GM18511 (cell line): ENCODE data around the gene SMG7.
A peak's percentile ranks its signal among the peaks of the same experiment; 100 is the strongest.

ENCODE experiments used
- ATAC-seq: cut with Tn5 transposase; IDR thresholded peaks from one replicate; pipeline ENCODE4 v1.9.1; 2021; ENCODE audit warnings: mild to moderate bottlenecking, moderate library complexity; ENCODE audit not compliant: unreplicated experiment

SMG7 gene

DNA sequence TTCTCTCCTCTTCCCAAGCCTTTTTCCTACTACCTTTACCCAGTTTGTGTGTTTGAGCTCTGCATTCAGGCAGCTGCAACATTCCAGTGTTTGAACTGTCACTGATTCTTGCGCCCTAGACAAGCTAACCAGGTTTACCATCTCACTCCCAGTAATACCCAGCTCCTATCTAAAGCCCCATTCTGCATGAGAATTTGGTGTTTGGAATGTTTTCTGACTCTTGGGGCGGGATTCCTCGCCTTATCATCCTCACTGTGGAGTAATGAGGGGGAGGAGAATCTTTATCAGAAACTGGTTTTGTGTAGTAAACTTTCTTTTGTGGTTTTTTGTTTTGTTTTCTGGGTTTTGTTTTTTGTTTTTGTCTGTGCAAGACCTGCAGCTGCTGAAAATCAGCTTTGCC, 81.5 kb downstream of the SMG7 start:
- no peak for ATAC-seq

DNA sequence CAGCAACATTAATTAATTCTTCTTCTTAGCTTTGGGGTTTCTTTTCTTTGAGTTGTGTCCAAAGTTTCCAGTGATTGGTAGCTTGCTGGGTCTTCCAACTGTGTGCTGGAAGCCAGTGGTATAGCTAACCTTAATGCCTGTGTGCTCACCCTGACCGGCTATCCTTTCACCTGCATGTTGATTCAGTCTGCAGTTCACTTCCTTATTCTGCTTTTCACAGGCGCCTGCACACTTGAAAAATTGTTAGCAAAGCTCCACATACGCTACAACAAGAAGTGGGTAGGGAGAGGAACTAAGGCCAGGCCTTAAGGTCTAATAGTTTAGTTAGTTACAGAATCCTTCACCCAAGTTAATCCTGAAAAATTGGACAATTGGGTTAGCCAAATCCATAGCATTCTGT, 82.3 kb downstream of the SMG7 start:
- no peak for ATAC-seq

DNA sequence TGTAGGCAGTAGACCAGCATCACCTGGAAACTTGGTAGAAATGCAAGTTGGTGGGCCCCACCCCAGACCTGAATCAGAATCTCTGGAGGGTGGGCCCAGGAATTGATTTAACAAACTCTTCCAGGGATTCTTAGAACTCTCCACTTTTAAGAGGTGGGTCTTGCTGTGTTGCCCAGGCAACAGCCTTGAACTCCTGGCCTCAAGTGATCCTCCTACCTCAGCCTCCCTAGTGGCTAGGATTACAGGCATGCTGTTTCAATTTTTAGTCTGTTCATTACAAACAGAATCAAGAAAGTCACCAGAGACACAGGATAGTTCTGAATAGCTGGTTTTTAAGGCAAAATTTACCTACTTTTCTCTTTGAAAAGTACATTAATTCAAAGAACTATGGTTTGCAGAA, 86.8 kb downstream of the SMG7 start:
- no peak for ATAC-seq

DNA sequence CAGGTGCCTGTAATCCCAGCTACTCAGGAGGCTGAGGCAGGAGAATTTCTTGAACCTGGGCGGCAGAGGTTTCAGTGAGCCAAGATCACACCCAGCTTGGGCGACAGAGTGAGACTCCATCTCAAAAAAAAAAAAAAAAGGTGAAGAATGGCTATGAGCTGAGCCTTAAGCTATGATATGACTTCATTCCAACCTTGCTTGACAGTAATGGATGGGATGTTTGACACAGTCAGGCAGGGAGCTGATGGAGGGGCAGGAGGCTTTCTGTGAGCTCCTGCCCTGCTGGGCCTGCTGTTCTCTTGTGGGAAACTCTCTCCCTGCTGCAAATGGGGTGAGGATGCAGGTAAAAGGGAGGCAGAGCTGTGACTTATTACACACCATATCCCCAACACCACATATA, 90.4 kb downstream of the SMG7 start:
- no peak for ATAC-seq

DNA sequence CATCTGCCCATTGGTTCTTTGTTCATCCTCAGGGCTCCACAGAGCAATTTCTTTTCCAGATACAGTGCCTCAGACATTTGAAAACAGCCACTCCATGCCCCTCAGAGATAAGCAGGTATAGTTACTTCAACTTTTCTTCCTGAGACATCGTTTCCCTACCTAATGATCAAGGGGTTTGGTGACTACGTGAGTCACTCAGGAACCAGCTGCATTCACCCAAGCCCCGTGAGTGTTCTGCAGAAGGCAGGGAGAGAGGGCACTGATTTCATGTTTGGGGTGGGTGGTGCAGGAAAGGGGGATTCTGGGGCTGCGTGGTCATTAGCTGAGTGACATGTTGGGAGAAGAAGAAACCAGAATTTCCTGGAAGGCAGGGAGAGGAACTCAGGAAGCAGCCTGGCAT, 93.0 kb downstream of the SMG7 start:
- ATAC-seq = no peak

DNA sequence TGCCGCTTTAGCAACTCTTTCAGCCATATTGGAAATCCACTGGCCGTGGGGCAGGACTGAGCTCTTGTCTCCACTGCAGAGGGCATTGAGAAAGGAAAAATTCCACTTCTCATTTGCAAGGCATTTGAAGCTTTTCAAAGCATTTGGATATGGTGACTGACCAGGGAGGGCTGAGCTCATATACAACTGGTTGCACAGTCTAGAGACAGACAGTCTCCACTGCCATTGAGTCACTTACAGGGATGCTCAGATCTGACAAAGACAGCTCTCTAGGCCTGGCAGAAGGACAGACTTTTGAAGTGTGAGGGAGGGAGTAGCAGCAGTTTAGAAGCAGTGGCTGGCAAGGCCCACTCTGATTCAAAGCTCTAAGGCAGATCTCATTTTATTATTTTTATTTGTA, 93.7 kb downstream of the SMG7 start:
- no peak for ATAC-seq

DNA sequence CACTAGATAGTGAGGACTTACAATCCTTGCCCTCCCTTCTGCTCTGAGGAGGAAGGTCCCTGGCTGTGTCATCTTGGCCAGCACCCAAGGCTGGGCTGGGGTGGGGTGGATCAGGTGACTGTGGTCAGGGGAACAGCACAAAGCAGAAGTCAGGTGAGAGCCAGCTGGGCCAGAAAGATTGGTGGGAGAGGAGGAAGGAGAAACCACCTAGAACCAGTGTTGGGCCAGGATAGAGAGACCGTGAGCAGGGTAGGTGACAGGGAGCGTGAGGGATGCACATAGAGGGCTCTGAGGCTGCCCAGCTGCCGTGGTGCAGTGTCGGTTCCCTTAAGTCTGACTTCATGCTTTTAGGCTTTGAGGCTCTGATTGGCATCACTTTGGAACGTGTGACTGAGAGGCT, 95.3 kb downstream of the SMG7 start:
- ATAC-seq = peak; percentile 86

DNA sequence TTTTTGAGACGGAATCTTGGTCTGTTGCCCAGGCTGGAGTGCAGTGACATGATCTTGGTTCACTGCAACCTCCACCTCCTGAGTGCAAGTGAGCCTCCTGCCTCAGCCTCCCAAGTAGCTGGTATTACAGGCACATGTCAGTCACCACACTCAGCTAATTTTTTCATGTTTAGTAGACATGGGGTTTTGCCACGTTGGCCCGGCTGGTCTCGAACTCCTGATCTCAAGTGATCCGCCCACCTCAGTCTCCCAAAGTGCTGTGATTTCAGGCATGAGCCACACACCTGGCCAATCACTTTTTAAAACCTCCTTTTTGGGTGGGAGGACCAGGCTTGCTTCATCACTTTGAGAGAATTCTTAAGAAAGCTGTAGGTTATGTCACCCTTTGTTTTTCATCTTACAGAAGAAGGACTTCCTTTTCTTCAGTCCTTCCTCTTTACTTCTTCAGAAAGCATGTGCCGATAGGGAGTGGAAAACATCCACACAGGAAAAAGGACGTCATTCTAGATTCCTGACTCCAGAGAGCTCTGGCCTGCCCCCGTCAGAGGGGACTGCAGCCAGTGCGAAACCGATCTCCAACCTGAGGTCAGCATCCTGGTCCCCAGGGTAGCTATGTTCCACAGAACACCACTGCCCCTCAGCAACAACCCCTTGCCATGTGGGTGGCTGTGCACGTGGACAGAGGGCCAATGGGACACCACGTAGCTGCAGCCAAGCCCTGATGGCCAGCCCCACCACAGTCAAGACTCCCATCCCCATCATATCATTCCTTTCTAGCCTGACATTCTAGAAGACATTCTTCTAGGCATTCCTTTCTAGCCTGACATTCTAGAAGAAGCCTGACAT, 96.1 kb downstream of the SMG7 start:
- ATAC-seq = no peak

DNA sequence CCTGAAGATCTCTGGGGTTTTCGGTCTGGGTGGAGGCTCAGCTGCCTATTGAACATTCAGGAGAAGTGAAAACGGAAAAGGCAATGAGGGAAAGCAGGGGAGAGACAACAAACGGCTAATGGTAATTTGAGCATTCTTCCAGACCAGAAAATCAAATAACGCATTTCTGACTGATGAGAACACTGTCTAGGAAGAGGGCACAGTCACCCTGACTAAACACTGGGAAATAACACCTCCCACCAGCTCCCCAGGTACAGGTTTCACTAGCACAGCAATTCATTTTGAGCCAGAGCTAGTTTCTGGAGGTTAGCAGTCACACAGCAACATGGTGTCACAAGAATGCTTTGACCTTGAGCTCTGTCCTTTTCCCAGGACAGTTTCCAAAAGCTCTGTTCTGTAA, 96.8 kb downstream of the SMG7 start:
- ATAC-seq = no peak

DNA sequence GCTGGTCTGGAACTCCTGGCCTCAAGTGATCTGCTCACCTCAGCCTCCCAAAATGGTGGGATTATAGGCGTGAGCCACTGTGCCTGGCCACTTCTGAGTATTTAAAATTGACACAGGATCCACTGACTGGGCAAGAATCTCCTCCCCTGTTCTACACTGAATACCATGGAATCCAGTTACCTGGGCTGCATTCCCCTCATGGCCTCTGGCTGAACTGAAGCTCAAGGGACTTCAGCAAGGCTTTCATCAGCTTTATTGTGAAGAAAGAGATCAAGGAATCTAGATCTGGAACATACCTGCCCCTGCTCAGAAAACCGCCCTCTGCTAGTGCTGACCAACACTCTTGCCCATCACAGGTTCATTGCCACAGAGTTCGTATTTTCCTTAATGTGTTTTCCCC, 97.5 kb downstream of the SMG7 start:
- ATAC-seq = no peak

DNA sequence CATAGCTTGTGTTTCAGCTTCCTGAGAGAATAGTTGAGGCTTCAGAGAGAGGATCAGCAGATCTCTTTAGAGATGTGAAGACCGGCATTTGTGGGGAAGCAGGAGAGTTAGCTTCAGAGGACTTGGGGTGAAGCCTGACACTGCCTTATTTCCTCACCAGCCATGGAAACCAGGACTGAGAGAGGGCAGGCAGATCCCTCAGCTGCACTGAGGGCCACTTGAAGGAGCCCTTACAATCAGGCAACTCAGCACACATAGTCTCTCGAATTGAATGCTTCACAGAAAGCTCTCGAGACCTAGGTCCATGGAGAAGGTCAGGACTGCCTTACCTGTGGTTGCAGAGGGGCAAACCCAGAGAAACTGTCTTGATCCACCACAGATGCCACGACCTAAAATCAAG, 98.2 kb downstream of the SMG7 start:
- ATAC-seq = no peak

DNA sequence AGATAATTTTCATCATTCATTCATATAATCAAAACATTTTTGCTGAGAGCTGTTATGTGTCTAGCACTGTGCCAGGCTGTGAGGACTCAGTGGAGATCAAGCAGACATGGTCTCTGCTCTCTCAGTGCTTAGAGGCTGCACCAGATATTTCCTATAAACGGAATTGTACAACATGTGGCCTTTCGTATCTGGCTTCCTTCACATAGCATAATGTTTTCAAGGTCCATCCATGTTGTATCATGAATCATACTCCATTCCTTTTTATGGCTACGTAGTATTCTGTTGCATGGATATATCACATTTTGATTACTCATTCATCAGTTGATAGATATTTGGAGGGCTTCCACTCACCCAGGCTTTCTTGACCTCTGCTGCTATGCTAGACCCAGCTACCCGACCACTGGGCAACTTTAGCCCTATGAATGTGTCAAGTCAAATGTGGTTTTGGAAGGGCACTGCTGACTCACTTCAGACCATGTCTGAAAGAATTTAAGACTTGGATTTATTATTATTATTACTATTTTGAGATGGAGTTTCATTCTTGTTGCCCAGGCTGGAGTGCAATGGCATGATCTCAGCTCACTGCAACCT, 99.5 kb downstream of the SMG7 start:
- no peak for ATAC-seq

DNA sequence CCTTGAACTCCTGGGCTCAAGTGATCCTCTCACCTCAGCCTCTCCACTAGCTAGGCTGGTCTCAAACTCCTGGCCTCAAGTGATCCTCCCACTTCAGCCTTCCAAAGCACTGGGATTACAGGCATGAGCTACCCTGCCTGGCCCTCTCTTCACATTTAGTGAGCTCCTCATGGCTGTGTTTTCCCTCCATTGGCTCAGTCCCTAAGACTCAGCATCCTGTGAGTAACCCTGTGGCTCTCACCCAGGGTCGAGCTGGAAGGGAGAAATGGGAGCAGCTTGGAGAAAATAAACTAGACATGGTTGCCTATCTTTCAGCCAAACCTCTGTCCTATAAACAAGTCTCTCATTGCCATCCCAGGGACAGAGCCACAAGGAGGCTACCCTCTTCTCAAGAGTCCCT, 100.4 kb downstream of the SMG7 start:
- no peak for ATAC-seq

DNA sequence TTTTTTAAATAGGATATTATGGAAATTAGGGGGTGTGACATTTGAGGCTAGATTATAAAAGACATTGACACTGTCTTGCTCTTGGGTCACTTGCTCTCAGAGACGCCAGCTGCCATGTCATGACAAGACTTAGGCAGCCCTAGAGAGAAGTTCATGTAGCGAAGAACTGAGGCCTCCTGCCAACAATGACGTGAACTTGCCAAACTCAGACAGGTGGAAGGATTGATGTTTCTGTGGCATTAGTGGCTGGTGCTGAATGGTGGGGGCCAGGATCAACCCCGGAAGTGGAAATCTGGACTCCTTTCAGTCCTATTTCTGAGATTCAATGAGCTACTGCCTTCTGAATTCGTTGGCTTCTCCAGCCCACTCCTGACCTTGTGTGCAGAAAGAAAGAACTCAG, 103.3 kb downstream of the SMG7 start:
- no peak for ATAC-seq

DNA sequence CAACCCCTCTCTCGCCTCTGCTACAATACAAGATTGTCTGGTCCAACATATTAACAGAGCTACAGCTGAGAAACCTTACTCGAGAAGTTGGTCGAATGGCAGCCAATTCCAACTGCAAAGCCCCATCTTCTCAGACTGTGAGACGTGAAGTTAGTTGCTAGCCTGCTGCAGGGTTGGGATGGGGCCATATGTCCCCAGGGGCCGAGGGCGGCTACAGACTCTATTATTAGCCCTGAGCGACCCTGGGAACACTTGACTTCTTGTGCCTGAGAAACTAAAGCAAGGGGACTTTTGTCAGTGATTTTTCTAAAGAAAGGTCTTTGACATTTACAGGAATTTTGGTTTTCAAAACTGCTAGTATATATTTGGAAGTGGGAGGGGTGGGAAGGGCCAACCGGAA, 104.2 kb downstream of the SMG7 start:
- ATAC-seq = no peak

DNA sequence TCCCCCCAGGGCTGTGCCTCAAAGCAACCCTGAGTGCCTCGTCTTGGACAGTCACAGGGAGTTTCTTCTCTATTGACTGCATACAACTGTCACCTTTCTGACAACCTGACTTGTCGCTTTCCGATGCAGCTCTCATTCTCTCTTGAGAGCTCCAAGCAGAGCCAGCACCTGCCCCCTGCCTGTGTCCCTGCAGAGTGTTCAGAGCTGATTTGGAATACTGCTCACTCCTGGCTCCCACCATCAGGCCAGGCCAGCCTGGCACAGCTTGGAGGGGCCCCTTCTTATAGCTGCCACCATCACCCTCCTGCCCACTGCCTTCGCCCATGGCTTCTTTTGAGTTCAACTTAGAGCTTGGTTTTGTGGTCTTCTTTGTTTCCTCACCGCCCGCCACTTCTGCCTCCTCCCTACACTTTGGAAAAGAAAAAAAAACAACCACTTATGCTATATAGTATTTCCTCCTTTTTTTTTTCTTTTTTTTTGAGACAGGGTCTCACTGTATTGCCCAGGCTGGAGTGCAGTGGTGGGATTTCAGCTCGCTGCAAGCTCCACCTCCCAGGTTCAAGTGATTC, 105.7 kb downstream of the SMG7 start:
- no peak for ATAC-seq

DNA sequence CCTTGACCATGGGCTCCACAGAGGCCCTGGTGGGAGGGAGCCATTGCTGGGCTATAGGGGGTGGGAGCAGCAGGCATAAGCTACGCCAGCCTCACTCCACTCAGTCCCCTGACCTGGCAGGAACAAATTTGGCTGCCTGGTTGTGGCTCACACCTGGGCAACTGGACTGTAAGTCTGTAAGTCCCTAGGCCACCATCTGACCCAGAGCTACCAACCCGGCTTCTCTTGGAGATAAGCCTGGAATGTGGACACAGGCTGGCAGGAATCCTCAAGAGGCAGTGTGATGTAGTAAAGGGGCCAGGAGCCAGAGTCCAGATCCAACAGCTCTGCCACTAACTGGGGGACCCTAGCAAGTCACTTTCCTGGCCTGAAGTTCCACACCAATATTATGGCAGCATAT, 106.6 kb downstream of the SMG7 start:
- ATAC-seq = no peak

DNA sequence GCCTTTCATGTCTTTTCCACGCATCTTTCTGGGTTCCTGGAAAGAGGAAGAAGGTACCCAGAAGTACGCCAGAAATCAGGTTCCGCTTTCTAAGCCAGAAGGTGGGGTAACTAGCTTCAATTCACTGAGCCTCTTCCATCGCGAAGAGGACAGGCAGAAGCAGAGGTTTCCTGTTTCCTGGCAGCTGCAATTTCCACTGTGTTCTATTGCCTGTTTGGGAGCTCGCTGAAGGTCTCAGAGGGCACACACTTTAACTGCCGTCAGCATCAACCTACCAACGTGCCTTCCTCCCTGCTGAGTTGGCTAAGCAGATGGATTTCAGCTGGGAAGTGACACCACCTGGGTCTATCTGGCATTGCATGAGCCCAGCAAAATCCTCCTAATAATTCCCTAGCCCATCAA, 108.0 kb downstream of the SMG7 start:
- ATAC-seq = no peak

DNA sequence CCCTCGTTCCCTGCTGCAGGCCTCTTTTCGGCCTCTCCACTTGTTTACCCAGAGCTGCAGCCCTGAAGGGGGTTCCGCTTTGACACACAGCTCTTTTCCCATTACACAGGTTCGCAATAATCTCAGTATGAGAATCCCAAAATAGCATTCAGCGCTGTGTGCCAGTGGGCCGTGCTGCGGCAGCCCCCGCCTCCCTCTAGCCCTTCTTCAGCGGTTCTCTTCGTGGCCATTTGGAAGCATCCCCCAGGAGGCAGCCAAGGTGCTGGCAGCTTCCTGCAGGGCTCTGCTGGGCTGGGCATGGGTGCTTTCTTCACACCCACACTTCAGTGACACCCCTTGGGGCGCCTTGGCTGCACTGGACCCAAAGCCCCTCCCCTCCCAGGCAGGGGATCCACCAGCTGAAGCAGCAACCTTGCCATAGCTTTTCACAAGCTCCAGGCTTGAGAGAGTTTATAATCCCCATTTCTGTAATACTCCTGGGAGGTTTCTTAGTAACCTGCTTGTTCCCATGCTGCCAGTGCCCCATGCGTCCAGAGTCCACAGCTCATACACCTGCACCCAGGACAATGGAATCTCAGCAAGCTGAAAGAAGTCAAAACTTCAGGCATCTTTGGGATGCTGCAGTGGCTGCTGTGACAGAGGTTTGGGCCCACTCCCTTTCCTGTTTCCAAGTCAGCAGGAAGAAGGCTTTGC, 109.9 kb downstream of the SMG7 start:
- ATAC-seq = no peak

DNA sequence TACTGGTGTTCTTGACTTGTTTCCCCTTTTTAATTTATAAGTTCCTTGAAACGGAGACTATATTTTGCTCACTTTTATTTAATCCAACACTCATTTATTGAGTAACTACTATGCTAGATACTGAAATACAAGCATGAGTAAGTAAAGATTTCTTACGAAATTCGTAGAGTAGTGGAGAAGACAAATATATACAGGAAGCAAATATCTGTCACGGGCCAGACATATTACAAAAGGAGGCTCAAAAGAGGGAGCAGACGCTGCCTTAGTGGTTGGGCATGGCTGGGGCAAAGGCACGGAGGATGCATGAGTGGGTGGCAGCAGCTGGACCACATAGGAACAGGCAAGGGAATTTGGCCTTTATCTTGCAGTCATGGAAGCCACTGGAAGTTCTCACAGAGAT, 111.2 kb downstream of the SMG7 start:
- ATAC-seq = no peak

DNA sequence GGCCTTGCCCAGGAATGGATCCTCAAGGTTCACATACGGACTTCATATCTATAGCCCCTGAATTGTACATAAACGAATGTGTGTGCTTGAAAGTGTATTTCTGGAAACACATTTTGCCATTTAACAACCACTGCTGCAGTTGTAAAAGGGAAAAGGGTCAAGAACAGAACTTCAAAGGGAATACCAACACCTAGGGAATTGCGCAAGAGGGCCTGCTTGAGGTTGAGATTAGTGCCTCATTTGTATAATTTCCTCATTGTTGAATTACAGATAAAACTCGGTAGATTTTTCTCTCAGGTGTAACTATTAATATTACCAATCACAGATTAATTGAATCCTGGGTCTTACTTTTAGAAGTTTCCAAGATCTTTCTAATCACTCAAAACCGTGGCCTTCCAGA, 111.8 kb downstream of the SMG7 start:
- ATAC-seq = no peak

DNA sequence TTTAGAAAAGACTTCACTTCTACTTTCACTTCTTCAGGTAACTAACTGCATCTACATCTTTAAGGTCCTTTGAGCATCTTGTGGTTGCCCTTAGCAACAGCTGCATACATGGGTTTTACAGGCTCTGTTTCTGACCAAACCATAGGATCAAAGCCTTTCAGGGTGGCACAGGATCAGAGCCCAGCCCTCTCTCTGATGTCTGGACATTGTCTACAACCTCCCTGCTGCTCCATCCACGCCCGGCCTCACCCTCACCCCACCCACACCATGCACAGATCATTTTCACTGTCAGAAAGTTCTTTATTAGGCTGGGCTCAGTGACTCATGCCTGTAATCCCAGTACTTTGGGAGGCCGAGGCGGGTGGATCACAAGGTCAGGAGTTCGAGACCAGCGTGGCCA, 112.7 kb downstream of the SMG7 start:
- ATAC-seq = no peak
